Daoy (cell line): ENCODE results near the gene ZSCAN32. TPM values are rescaled to one million over a fixed set of nuclear protein-coding genes. Genes with fewer than 3 reads are reported as not detected.

Experiments used
- DNase-seq: peaks from one replicate; pipeline ENCODE4 v3.0.0-alpha.2; 2015; ENCODE audit warnings: low read depth
- total RNA-seq: library from RNA; depleted of rRNA; stranded (reverse); fragments of >200 nt; shearing (Covaris generic); gene quantifications from 2 replicates; pipeline ENCODE4 v1.2.3, GENCODE V29; 2014; rRNA removed

ZSCAN32 gene
- total RNA-seq, 1 experiment from 2014 or later = 14.2 TPM

DNA sequence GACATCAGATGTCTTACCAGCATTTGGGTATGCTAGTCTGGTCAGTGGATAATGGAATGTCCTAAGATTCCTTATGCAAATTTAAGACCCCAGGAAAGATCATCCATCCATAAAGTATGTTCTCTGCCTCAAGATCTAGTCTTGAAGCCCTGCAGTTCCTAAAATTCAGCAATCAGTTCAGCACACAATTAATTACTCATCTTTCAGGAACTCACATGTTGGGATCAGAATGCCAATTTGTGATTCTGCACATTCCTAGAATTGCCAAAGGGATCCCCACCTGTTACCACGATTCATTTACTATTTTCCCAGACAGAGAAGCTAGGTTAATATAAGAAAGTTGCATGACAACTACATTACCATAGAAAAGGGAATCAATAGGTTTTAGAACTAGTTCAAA is 41.9 kb downstream of the ZSCAN32 start:
- DNase-seq = no peak

DNA sequence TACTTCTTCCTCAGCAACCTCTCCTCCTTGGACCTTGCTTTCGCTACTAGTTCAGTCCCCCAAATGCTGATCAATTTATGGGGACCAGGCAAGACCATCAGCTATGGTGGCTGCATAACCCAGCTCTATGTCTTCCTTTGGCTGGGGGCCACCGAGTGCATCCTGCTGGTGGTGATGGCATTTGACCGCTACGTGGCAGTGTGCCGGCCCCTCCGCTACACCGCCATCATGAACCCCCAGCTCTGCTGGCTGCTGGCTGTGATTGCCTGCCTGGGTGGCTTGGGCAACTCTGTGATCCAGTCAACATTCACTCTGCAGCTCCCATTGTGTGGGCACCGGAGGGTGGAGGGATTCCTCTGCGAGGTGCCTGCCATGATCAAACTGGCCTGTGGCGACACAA is 44.7 kb downstream of the ZSCAN32 start:
- DNase-seq = peak; percentile 18

DNA sequence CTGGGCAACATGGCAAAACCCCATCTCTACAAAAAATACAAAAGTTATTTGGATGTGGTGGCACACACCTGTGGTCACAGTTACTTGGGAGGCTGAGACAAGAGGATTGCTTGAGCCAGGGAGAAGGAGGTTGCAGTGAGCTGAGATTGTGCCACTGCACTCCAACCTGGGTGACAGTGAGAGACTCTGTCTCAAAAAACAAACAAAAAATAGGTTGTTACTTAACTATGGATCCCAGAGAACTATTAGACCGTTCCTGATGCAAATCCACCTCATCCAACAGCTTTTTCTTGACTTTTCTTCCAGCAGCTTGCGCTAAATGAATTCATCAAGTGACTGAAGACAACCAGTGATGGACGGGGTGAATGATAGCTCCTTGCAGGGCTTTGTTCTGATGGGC is 45.2 kb downstream of the ZSCAN32 start, which contains the start of gene OR2C1:
OR2C1 (plus strand) TSS at position 301 of the 400 bp plus-strand sequence; CDS start at position 353, 52 bp downstream.
- DNase-seq = no peak

DNA sequence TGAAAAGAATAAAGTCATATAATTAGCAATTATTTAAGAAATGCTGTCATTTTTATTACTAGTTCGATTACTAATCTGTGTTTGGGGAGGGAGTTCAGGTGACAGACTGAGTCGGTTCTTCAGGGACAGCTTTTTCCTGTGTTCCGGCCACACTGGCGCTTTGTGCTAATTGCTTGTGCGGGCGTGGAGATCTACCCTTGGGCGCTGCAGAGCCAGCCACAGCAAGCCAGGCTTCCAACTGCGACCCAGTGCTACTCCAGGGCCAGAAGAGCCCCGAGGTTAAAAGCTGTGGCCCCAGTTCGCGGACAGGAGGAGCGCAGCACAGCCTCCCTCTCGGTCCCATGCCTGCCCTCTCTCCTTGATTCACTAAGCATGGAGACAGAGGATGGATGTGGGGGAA is 51.6 kb downstream of the ZSCAN32 start:
- no peak for DNase-seq

DNA sequence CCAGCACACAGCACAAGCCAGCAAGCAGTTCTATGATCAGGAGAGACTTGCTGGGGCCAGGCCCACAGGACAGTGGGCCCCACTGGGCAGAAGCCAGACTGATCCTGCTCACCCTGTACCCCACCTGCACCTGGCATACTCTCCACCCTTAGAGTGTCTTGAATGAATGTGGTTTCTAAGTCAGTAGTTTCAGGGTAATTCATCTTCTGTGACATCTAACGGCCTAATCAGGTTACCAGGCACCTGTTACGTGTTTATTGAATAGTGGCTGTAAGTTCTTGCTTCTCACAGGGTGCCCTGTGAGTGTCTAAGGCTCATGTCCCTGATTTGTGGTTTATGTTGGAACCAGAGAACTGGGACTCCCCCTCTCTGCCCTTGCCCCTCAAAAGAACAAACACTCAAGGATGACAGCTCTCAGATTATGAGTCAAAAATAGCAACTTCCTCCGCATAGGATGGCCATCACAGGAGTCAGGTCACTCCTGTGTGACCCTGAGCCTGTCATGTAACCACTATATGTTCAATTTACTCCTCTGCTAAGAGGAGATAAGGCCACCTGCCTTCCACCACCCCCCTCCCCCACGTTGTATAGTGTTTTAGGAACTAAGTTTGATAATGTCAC is 52.1 kb downstream of the ZSCAN32 start:
- no peak for DNase-seq

DNA sequence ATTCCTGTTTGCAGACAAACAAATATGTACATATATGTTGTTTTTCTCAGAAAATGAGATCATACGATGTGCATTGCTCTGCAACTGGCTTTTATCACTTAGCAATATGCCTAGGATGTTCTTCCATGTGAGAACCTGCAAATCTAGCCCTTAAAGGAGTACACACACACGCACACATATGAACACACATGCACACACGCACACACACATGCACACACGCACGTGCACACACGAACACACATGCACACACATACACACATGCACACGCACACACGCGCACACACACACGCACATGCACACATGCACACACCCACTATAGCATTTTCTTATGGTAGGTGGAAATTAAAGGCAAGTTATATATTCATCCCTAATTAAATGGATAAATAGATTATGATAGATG is 53.2 kb downstream of the ZSCAN32 start:
- no peak for DNase-seq

DNA sequence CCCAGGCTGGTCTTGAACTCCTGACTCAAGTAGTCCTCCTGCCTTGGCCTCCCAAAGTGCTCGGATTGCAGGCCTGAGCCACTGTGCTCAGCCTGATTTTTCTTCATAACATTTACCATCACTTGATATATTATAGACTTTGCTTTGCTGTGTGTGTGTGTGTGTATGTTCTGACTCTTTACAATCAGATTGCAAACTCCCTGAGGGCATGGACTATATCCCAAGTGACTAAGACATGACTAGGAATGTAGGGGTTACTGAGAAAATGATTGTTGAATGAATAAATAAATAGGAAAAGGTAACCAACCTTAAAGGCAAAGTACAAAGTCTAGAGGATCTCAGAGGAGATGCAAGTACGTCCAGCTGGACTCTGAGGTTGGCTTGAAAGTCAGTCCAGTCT is 54.8 kb downstream of the ZSCAN32 start:
- no peak for DNase-seq

Other genes with a start within 250 kb of the ZSCAN32 start
- gene OR1F1, start 212.8 kb downstream of the ZSCAN32 start, total RNA-seq = not detected in 2 replicates
- 8.0 and 8.7 TPM in 2 replicates for gene ZNF200, start 165.8 kb downstream of the ZSCAN32 start, total RNA-seq
- 0.21 and 0.34 TPM in 2 replicates for gene MEFV, start 144.4 kb downstream of the ZSCAN32 start, total RNA-seq
- 28.8 and 61.1 TPM in 2 replicates for gene ZNF263, start 117.5 kb downstream of the ZSCAN32 start, total RNA-seq
- gene TIGD7, start 95.6 kb downstream of the ZSCAN32 start, total RNA-seq = 3.5 and 4.1 TPM in 2 replicates
- 20.6 and 20.7 TPM in 2 replicates for gene ZNF75A, start 95.5 kb downstream of the ZSCAN32 start, total RNA-seq
- gene OR2C1, start 45.1 kb downstream of the ZSCAN32 start, total RNA-seq = not detected in 2 replicates
- gene ZNF174, start 211 bp upstream of the ZSCAN32 start, total RNA-seq = 3.8 and 7.4 TPM in 2 replicates
- gene ZNF597, start 42.5 kb upstream of the ZSCAN32 start, total RNA-seq = not detected in 2 replicates
- 0.83 and 2.2 TPM in 2 replicates for gene NAA60, start 42.7 kb upstream of the ZSCAN32 start, total RNA-seq
- gene C16orf90, start 94.5 kb upstream of the ZSCAN32 start, total RNA-seq = not detected in 2 replicates
- 19.2 and 21.9 TPM in 2 replicates for gene CLUAP1, start 100.0 kb upstream of the ZSCAN32 start, total RNA-seq
- 0.06 and 0.21 TPM in 2 replicates for gene NLRC3, start 176.4 kb upstream of the ZSCAN32 start, total RNA-seq
- gene SLX4, start 210.6 kb upstream of the ZSCAN32 start, total RNA-seq = 2.6 and 3.5 TPM in 2 replicates